T-helper 2 cell treated with Interferon-gamma antibody and Interleukin-4, amounts not matched to agents 100 ng/mL and 5 ng/mL, for 36 hours (primary cell): ENCODE data around the gene B3GLCT. TPM values are rescaled to one million over a fixed set of nuclear protein-coding genes. Genes with fewer than 3 reads are reported as not detected.

ENCODE experiments used
- intact Hi-C: fragments of 100-400 bp; cut with micrococcal nuclease; formaldehyde crosslinking; loops from one replicate; pipeline ENCODE4 v1.15.1; 2023
- total RNA-seq: library from RNA; stranded (reverse); gene quantifications from 2 replicates; pipeline ENCODE4 v1.2.3, GENCODE V29; 2022

B3GLCT gene
- total RNA-seq, 1 donor from 2014 or later: 5.1 TPM

GRCh38 chr13:31221057-31221456, 21.3 kb downstream of the B3GLCT start:
- intact Hi-C loops: no loop called here

- intact Hi-C loops: no loop called here
Observed at GRCh38 chr13:31223215-31223614, 23.4 kb downstream of the B3GLCT start.

- intact Hi-C loops: no loop called here
Observed at GRCh38 chr13:31223640-31224039, 23.9 kb downstream of the B3GLCT start.

- intact Hi-C loops: no loop called here
Observed at GRCh38 chr13:31224174-31224669, 24.4 kb downstream of the B3GLCT start.

GRCh38 chr13:31224963-31225559, 25.3 kb downstream of the B3GLCT start:
- intact Hi-C loops: no loop called here

- intact Hi-C loops: no loop called here
Observed at GRCh38 chr13:31225998-31226675, 26.4 kb downstream of the B3GLCT start.

- intact Hi-C loops: no loop called here
Observed at GRCh38 chr13:31227063-31227462, 27.3 kb downstream of the B3GLCT start.

- intact Hi-C loops: no loop called here
Observed at GRCh38 chr13:31227870-31228269, 28.1 kb downstream of the B3GLCT start.

- intact Hi-C loops: loop anchor here (5.0 kb wide), 1 partner anchor 508 kb away; no protein-coding TSS in a partner anchor
Observed at GRCh38 chr13:31234729-31235128, 35.0 kb downstream of the B3GLCT start.

- intact Hi-C loops: loop anchor here (1.0 to 5.0 kb wide), 2 partner anchors 188 to 506 kb away; no protein-coding TSS in a partner anchor
Observed at GRCh38 chr13:31236211-31236786, 36.5 kb downstream of the B3GLCT start.

GRCh38 chr13:31240921-31241320, 41.1 kb downstream of the B3GLCT start:
- intact Hi-C loops: no loop called here

- intact Hi-C loops: no loop called here
Observed at GRCh38 chr13:31242367-31242766, 42.6 kb downstream of the B3GLCT start.

GRCh38 chr13:31242916-31243315, 43.1 kb downstream of the B3GLCT start:
- intact Hi-C loops: no loop called here

GRCh38 chr13:31245598-31246373, 46.0 kb downstream of the B3GLCT start:
- intact Hi-C loops: no loop called here

- intact Hi-C loops: no loop called here
Observed at GRCh38 chr13:31246918-31247317, 47.1 kb downstream of the B3GLCT start.

- intact Hi-C loops: no loop called here
Observed at GRCh38 chr13:31248361-31248760, 48.6 kb downstream of the B3GLCT start.

- intact Hi-C loops: no loop called here
Observed at GRCh38 chr13:31248965-31249539, 49.3 kb downstream of the B3GLCT start.

GRCh38 chr13:31250435-31250834, 50.7 kb downstream of the B3GLCT start:
- intact Hi-C loops: no loop called here

GRCh38 chr13:31261241-31261640, 61.5 kb downstream of the B3GLCT start:
- intact Hi-C loops: no loop called here

- intact Hi-C loops: no loop called here
Observed at GRCh38 chr13:31263346-31263745, 63.6 kb downstream of the B3GLCT start.

- intact Hi-C loops: no loop called here
Observed at GRCh38 chr13:31264151-31264550, 64.4 kb downstream of the B3GLCT start.
